ENCODE measurements around the gene CSMD2.

DNA sequence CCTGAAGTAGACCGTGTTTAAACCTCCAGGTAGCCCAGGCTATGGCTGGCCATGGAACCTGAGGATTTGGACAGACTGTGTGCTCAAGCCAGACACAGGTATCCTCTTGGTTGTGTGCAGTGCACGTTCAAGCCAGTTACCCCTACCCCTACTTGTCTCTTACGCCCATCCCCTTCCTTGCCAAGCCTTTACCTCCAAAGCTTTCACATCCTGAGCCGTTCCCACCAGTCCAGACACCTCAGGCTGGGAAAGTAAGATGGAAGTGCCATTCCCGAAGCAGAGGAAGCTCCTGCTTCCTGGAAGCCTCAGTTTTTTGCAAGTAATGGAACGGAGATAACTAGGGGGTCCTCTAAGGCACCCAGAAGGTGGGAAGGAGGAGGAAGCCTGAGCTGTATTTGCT is 342.6 kb downstream of the CSMD2 start:
- TF ChIP-seq POLR2AphosphoS5 (IDR thresholded peaks at IDR 0.05) (no peak), EP300 (IDR thresholded peaks at IDR 0.05; ENCODE audit: low read depth) (no peak), CTCF (IDR thresholded peaks at IDR 0.05) (no peak)

Measured in transverse colon (tissue), 4 donors.